GM12865 (cell line): ENCODE results near the gene PRKCH.

Experiments
- DNase-seq: peaks from one replicate; pipeline ENCODE4 v3.0.0; 2010; ENCODE audit warnings: low read depth
- H3K4me3 ChIP-seq: 2 replicates; pipeline ENCODE4 v1.5.1; 2011; ENCODE audit warnings: mild to moderate bottlenecking, low read depth, low read length, control low read depth
- TF ChIP-seq, protein P1 (sequence below): IDR thresholded peaks from 2 replicates; pipeline ENCODE4 v1.5.1; 2011; ENCODE audit warnings: low read length, control low read depth, low read depth, inconsistent platforms; ENCODE audit not compliant: insufficient read depth; ENCODE audit errors: missing control alignments

The PRKCH gene

GRCh38 chr14:61346793-61347192 is 25.4 kb downstream of the PRKCH start:
- no peak overlapping the region for H3K4me3 ChIP-seq
- DNase-seq, result no peak
- TF ChIP-seq, protein P1, sequence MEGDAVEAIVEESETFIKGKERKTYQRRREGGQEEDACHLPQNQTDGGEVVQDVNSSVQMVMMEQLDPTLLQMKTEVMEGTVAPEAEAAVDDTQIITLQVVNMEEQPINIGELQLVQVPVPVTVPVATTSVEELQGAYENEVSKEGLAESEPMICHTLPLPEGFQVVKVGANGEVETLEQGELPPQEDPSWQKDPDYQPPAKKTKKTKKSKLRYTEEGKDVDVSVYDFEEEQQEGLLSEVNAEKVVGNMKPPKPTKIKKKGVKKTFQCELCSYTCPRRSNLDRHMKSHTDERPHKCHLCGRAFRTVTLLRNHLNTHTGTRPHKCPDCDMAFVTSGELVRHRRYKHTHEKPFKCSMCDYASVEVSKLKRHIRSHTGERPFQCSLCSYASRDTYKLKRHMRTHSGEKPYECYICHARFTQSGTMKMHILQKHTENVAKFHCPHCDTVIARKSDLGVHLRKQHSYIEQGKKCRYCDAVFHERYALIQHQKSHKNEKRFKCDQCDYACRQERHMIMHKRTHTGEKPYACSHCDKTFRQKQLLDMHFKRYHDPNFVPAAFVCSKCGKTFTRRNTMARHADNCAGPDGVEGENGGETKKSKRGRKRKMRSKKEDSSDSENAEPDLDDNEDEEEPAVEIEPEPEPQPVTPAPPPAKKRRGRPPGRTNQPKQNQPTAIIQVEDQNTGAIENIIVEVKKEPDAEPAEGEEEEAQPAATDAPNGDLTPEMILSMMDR, result no peak

DNA sequence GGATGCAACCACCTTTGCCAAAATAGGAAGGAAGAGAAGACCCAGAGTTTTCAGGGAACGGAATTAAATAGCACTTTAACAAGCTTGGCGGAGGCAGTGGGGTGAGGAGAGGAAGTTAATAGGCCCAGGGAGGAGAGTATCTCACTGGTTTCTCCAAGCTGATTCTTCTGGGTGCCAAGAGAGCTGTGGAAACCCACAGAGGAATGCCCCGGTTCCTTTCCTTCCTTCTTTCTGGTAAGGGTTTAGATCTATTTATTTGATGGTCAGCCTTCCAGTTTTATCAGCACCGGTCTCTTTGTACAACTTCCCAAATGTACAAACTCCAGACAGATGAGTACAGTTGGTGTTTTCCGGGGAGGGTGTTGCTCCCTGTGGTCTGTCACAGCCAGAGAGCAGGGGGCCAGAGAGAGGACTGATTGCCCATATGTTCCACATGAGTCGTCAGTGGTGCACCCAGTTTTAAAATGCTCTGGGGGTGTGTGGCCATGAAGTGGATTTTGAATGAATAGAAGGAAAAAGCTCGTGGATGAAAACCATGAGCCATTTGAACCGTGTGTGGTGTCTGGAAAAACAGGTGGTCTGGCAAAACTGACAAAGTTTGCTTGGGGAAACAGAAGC is 26.6 kb downstream of the PRKCH start:
- no peak for DNase-seq
- H3K4me3 ChIP-seq, result no peak overlapping the region

DNA sequence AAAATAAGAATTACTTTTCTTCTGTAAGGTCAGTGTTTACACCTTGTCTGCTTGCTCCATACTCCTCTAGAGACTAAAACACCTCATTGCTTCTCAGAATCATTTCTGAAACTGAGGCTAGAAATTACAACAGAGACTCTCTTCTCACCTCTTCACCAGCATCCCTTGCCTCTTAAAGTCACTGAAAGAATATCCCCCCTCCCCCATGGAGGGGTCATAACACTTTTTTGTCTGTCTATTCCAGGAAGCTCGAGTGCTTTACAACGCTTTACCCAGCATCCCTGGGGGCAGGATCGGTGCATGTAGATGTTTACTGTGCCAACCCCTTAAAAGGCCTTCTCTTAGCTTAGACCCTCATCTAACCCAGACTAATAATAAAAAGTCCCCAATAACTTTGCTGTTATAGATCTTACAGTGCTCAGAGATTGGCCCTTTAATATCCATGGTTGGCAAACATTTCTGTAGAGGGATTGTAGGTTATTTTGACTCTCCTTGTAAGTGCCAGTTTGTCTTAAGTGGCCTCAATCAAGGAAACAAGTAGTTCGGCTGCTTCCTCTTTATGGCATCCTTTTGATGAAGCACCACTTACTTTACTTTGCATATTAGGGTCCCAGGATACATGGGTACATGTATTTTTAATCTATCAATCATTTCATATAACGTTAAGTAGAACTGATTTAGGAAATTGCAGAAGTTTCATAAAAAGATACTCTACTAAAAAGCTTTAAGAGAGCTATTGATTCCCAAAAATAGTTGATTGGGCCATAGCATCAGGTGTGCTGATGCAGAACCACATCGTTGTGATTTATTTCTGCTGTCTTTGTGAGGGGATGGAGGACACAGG is 29.3 kb downstream of the PRKCH start:
- H3K4me3 ChIP-seq, result no peak overlapping the region
- TF ChIP-seq, protein P1, result no peak
- DNase-seq, result no peak

More for the DNA sequence above, 26.6 kb downstream of the PRKCH start:
- TF ChIP-seq, protein P1, result no peak

GRCh38 chr14:61351477-61351876 is 30.1 kb downstream of the PRKCH start:
- no peak overlapping the region for H3K4me3 ChIP-seq
- DNase-seq, result no peak
- TF ChIP-seq, protein P1, result no peak

GRCh38 chr14:61355892-61356325 is 34.5 kb downstream of the PRKCH start:
- TF ChIP-seq, protein P1, result no peak
- no peak for DNase-seq

DNA sequence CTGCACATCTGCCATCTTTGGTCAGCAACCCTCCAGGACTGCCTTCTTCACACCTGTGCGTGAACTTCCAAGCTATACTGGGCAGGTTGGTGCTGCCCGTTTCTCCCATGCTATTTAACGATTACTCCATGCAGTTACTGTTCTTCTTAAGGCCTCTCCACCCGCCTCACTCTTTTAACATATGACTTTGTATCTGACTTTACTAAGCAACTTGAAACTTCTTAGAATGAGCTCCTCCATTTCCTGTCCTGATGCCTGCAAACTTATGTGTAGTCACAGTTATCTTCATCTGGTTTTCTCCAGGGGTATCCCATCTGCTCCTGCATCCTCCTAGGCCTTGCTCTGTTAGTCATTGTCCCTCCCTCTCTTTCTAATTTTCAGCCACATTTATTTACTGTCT is 35.7 kb downstream of the PRKCH start:
- no peak for DNase-seq
- H3K4me3 ChIP-seq, result no peak overlapping the region
- TF ChIP-seq, protein P1, result no peak

More at GRCh38 chr14:61355892-61356325, 34.5 kb downstream of the PRKCH start:
- no peak overlapping the region for H3K4me3 ChIP-seq
